SK-N-SH treated with all-trans-retinoic acid at 6 μM for 48 hours (cell line): ENCODE data around the gene ECE2.

Experiments used
- ATAC-seq: fragments of 200-7000 bp; cut with Tn5 transposase; 3 replicates; pipeline ENCODE4 v1.9.1; 2020; ENCODE audit warnings: mild to moderate bottlenecking, moderate library complexity
- ARNTL ChIP-seq: fragments of 450-650 bp; formaldehyde crosslinking; IDR thresholded peaks from 2 replicates; pipeline ENCODE4 v1.5.0; 2020; ENCODE audit warnings: low read depth, mild to moderate bottlenecking, moderate library complexity, borderline replicate concordance
- BACH2 ChIP-seq: fragments of 250-450 bp; sonication (Bioruptor Pico); IDR thresholded peaks from 2 replicates; pipeline ENCODE4 v1.9.0; 2021; ENCODE audit warnings: mild to moderate bottlenecking, borderline replicate concordance
- CSDC2 ChIP-seq: fragments of 250-450 bp; sonication (Bioruptor Pico); IDR thresholded peaks from 2 replicates; pipeline ENCODE4 v1.5.0; 2020; ENCODE audit warnings: mild to moderate bottlenecking, moderate library complexity
- ESRRG ChIP-seq: fragments of 250-450 bp; sonication (Bioruptor Pico); IDR thresholded peaks from 2 replicates; pipeline ENCODE4 v1.6.1; 2021; ENCODE audit warnings: mild to moderate bottlenecking
- GLIS3 ChIP-seq: fragments of 250-450 bp; sonication (Bioruptor Pico); IDR thresholded peaks from 2 replicates; pipeline ENCODE4 v1.5.0; 2020; ENCODE audit warnings: mild to moderate bottlenecking, moderate library complexity
- ISL1 ChIP-seq: fragments of 250-450 bp; sonication (Bioruptor Pico); IDR thresholded peaks from 2 replicates; pipeline ENCODE4 v2.1.2; 2022; ENCODE audit warnings: mild to moderate bottlenecking, moderate library complexity
- OSR1 ChIP-seq: fragments of 250-450 bp; sonication (Bioruptor Pico); IDR thresholded peaks from 2 replicates; pipeline ENCODE4 v1.8.0; 2022; ENCODE audit warnings: moderate library complexity, mild to moderate bottlenecking, inconsistent platforms
- PATZ1 ChIP-seq: fragments of 250-450 bp; sonication (Bioruptor Pico); IDR thresholded peaks from 2 replicates; pipeline ENCODE4 v1.8.0; 2020; ENCODE audit warnings: mild to moderate bottlenecking, moderate library complexity, borderline replicate concordance
- PPARA ChIP-seq: fragments of 250-450 bp; sonication (Bioruptor Pico); IDR thresholded peaks from 2 replicates; pipeline ENCODE4 v1.5.0; 2020; ENCODE audit warnings: mild to moderate bottlenecking, borderline replicate concordance
- SNAI2 ChIP-seq: fragments of 250-450 bp; sonication (Bioruptor Pico); IDR thresholded peaks from 2 replicates; pipeline ENCODE4 v1.5.0; 2020; ENCODE audit warnings: mild to moderate bottlenecking, moderate library complexity
- TCF4 ChIP-seq: fragments of 250-450 bp; sonication (Bioruptor Pico); IDR thresholded peaks from 2 replicates; pipeline ENCODE4 v1.8.0; 2021; ENCODE audit warnings: mild to moderate bottlenecking, moderate library complexity, borderline replicate concordance
- TOX ChIP-seq: fragments of 250-450 bp; sonication (Bioruptor Pico); IDR thresholded peaks from 2 replicates; pipeline ENCODE4 v1.8.0; 2021; ENCODE audit warnings: mild to moderate bottlenecking, moderate library complexity, borderline replicate concordance
- ZC3H10 ChIP-seq: fragments of 250-450 bp; sonication (Bioruptor Pico); IDR thresholded peaks from 2 replicates; pipeline ENCODE4 v1.5.1; 2021; ENCODE audit warnings: mild to moderate bottlenecking, moderate library complexity
- ZFP3 ChIP-seq: fragments of 250-450 bp; sonication (Bioruptor Pico); IDR thresholded peaks from 2 replicates; pipeline ENCODE4 v1.5.0; 2020; ENCODE audit warnings: mild to moderate bottlenecking, moderate library complexity
- ZFP30 ChIP-seq: fragments of 450-650 bp; formaldehyde crosslinking; IDR thresholded peaks from 2 replicates; pipeline ENCODE4 v1.5.0; 2022; ENCODE audit warnings: mild to moderate bottlenecking, moderate library complexity
- ZNF565 ChIP-seq: fragments of 450-650 bp; formaldehyde crosslinking; conservative IDR thresholded peaks from 2 replicates; pipeline ENCODE4 v1.5.0; 2020; ENCODE audit warnings: low read depth, mild to moderate bottlenecking, moderate library complexity
- ZNF70 ChIP-seq: fragments of 450-650 bp; formaldehyde crosslinking; IDR thresholded peaks from 2 replicates; pipeline ENCODE4 v1.5.0; 2020; ENCODE audit warnings: mild to moderate bottlenecking, moderate library complexity
- ZNF8 ChIP-seq: fragments of 450-650 bp; formaldehyde crosslinking; IDR thresholded peaks from 2 replicates; pipeline ENCODE4 v1.5.0; 2020; ENCODE audit warnings: mild to moderate bottlenecking, moderate library complexity
- TF ChIP-seq, protein P1 (sequence below): fragments of 250-450 bp; sonication (Bioruptor Pico); IDR thresholded peaks from 2 replicates; pipeline ENCODE4 v1.5.0; 2020; ENCODE audit warnings: mild to moderate bottlenecking, moderate library complexity
- TF ChIP-seq, protein P2 (sequence below): fragments of 250-450 bp; sonication (Bioruptor Pico); IDR thresholded peaks from 2 replicates; pipeline ENCODE4 v1.5.1; 2020; ENCODE audit warnings: low read depth, mild to moderate bottlenecking, moderate library complexity
- TF ChIP-seq, protein P3 (sequence below): fragments of 250-450 bp; sonication (Bioruptor Pico); IDR thresholded peaks from 2 replicates; pipeline ENCODE4 v1.5.1; 2021; ENCODE audit warnings: mild to moderate bottlenecking, moderate library complexity

Gene ECE2

GRCh38 chr3:184241141-184241446, 34.7 kb upstream of the ECE2 start:
- TF ChIP-seq PPARA (CRISPR knock-in tag) (no peak), ZNF565 (no peak), CSDC2 (CRISPR knock-in tag) (no peak), BACH2 (CRISPR knock-in tag) (no peak), ZNF70 (CRISPR knock-in tag) (no peak), ZNF8 (no peak), ZFP3 (CRISPR knock-in tag) (no peak), ZFP30 (CRISPR knock-in tag) (no peak), TOX (CRISPR knock-in tag) (no peak), ZC3H10 (CRISPR knock-in tag) (no peak)
- TF ChIP-seq, protein P1, sequence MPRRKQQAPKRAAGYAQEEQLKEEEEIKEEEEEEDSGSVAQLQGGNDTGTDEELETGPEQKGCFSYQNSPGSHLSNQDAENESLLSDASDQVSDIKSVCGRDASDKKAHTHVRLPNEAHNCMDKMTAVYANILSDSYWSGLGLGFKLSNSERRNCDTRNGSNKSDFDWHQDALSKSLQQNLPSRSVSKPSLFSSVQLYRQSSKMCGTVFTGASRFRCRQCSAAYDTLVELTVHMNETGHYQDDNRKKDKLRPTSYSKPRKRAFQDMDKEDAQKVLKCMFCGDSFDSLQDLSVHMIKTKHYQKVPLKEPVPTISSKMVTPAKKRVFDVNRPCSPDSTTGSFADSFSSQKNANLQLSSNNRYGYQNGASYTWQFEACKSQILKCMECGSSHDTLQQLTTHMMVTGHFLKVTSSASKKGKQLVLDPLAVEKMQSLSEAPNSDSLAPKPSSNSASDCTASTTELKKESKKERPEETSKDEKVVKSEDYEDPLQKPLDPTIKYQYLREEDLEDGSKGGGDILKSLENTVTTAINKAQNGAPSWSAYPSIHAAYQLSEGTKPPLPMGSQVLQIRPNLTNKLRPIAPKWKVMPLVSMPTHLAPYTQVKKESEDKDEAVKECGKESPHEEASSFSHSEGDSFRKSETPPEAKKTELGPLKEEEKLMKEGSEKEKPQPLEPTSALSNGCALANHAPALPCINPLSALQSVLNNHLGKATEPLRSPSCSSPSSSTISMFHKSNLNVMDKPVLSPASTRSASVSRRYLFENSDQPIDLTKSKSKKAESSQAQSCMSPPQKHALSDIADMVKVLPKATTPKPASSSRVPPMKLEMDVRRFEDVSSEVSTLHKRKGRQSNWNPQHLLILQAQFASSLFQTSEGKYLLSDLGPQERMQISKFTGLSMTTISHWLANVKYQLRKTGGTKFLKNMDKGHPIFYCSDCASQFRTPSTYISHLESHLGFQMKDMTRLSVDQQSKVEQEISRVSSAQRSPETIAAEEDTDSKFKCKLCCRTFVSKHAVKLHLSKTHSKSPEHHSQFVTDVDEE (CRISPR knock-in tag), result no peak
- TF ChIP-seq, protein P2, sequence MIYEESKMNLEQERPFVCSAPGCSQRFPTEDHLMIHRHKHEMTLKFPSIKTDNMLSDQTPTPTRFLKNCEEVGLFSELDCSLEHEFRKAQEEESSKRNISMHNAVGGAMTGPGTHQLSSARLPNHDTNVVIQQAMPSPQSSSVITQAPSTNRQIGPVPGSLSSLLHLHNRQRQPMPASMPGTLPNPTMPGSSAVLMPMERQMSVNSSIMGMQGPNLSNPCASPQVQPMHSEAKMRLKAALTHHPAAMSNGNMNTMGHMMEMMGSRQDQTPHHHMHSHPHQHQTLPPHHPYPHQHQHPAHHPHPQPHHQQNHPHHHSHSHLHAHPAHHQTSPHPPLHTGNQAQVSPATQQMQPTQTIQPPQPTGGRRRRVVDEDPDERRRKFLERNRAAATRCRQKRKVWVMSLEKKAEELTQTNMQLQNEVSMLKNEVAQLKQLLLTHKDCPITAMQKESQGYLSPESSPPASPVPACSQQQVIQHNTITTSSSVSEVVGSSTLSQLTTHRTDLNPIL (CRISPR knock-in tag), result no peak
- TF ChIP-seq, all 23 proteins: peak for 0
- ATAC-seq, result no peak

DNA sequence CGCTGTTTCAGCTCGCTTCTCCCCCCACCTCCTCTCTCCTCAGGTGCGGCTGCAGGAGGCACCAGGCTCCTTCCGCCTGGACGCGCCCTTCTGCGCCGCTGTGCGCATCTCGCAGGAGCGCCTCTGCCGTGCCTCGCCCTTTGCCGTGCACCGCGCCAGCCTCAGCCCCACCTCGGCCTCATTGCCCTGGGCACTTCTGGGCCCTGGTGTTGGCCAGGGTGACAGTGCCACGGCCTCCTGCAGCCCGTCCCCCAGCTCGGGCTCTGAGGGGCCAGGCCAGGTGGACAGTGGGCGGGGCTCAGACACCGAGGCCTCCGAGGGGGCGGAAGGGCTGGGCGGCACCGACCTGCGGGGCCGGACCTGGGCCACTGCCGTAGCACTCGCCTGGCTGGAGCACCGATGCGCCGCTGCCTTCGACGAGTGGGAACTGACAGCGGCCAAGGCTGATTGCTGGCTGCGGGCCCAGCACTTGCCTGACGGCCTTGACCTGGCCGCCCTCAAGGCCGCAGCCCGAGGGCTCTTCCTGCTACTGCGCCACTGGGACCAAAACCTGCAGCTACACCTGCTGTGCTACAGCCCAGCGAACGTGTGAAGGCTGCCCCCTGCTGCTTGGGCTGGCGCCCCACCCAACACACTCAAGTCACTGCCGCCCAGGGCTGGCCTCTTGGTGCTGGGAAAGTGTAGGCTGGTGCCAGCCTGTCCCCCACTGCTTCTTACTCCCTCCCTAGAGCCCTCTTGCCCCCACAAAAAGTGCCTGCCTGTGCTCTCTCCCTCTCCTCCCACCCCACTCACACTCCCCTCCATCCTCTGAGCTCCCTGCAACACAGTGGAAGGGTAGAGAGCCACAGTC, 34.1 kb upstream of the ECE2 start:
- peak; percentile 55 for ATAC-seq
- TF ChIP-seq, protein P2 (CRISPR knock-in tag), result no peak
- TF ChIP-seq, protein P3, sequence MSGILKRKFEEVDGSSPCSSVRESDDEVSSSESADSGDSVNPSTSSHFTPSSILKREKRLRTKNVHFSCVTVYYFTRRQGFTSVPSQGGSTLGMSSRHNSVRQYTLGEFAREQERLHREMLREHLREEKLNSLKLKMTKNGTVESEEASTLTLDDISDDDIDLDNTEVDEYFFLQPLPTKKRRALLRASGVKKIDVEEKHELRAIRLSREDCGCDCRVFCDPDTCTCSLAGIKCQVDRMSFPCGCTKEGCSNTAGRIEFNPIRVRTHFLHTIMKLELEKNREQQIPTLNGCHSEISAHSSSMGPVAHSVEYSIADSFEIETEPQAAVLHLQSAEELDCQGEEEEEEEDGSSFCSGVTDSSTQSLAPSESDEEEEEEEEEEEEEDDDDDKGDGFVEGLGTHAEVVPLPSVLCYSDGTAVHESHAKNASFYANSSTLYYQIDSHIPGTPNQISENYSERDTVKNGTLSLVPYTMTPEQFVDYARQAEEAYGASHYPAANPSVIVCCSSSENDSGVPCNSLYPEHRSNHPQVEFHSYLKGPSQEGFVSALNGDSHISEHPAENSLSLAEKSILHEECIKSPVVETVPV, result no peak
- TF ChIP-seq ESRRG (CRISPR knock-in tag), result no peak
- TF ChIP-seq GLIS3 (CRISPR knock-in tag), result no peak
- TF ChIP-seq PPARA (CRISPR knock-in tag), result no peak
- TF ChIP-seq OSR1, result no peak
- no peak for TF ChIP-seq CSDC2 (CRISPR knock-in tag)
- TF ChIP-seq ZNF565, result no peak
- TF ChIP-seq, protein P1 (CRISPR knock-in tag), result no peak
- TF ChIP-seq ARNTL (CRISPR knock-in tag), result no peak
- no peak for TF ChIP-seq TCF4 (CRISPR knock-in tag)
- TF ChIP-seq BACH2 (CRISPR knock-in tag), result no peak
- no peak for TF ChIP-seq ZFP30 (CRISPR knock-in tag)
- TF ChIP-seq ISL1, result no peak
- TF ChIP-seq ZC3H10 (CRISPR knock-in tag), result no peak
- TF ChIP-seq SNAI2 (CRISPR knock-in tag), result no peak
- TF ChIP-seq PATZ1 (CRISPR knock-in tag), result no peak
